Measurements from ENCODE around the gene DDR2.
A peak's percentile ranks its signal among the peaks of the same experiment; 100 is the strongest.

DDR2 gene

GRCh38 chr1:162756523-162756922 is 124.3 kb downstream of the DDR2 start:
- Histone ChIP-seq H2AK5ac (ENCODE audit: low read length, severe bottlenecking) (no peak overlapping the region), H3K18ac (ENCODE audit: low read depth in 1 of 2, low read length in 2 of 2) (no peak overlapping the region), H3K27ac (ENCODE audit: low read length, poor library complexity, severe bottlenecking) (no peak overlapping the region), H3K27me3 (ENCODE audit: control insufficient read depth in 1 of 2, insufficient read depth in 1 of 2, low read length in 2 of 2) (no peaks in the 10 kb centered on the region), H3K36me3 (ENCODE audit: control insufficient read depth in 1 of 2, insufficient read depth in 2 of 2, low read depth in 1 of 2, low read length in 2 of 2) (peaks cover 31 to 87% of the 10 kb centered on the region in 2 experiments), H4K91ac (ENCODE audit: low read length) (no peak overlapping the region), H3K4me3 (ENCODE audit: insufficient read depth in 1 of 2, low read depth in 1 of 2, low read length in 2 of 2) (no peak overlapping the region), H3K23ac (ENCODE audit: low read length in 2 of 2) (no peak overlapping the region), H3K4ac (ENCODE audit: low read depth in 1 of 2, low read length in 2 of 2) (no peak overlapping the region), H3K79me1 (replicated peaks; ENCODE audit: low read length, poor library complexity, severe bottlenecking) (peaks cover 4% of the 10 kb centered on the region), H2BK5ac (ENCODE audit: low read depth, low read length, poor library complexity, severe bottlenecking) (no peak overlapping the region), H3K4me1 (ENCODE audit: control insufficient read depth, insufficient read depth, low read depth, low read length) (no peaks in the 10 kb centered on the region), H3K14ac (ENCODE audit: low read length in 2 of 2) (no peak overlapping the region), H2BK120ac (ENCODE audit: low read depth, low read length) (no peak overlapping the region), H4K8ac (ENCODE audit: low read length) (no peak overlapping the region), H2BK15ac (ENCODE audit: low read depth, poor library complexity, severe bottlenecking) (no peak overlapping the region), H3K9ac (ENCODE audit: low read length) (peak overlapping the region; percentile 26), H2AFZ (ENCODE audit: low read depth, low read length) (no peak overlapping the region), H3K4me2 (ENCODE audit: low read length, poor library complexity, severe bottlenecking) (no peak overlapping the region), H2BK12ac (ENCODE audit: low read length in 2 of 2) (no peak overlapping the region), H3K9me3 (ENCODE audit: control insufficient read depth, low read length) (no peaks in the 10 kb centered on the region)
- no peak for DNase-seq
- 71% methylated on average over 4 of the region's 5 CpGs for WGBS

GRCh38 chr1:162757476-162757875 is 125.2 kb downstream of the DDR2 start:
- Histone ChIP-seq H3K4ac (ENCODE audit: low read depth in 1 of 2, low read length in 2 of 2) (no peak overlapping the region), H3K27me3 (ENCODE audit: control insufficient read depth in 1 of 2, insufficient read depth in 1 of 2, low read length in 2 of 2) (no peaks in the 10 kb centered on the region), H3K79me1 (replicated peaks; ENCODE audit: low read length, poor library complexity, severe bottlenecking) (peaks cover 4% of the 10 kb centered on the region), H3K18ac (ENCODE audit: low read depth in 1 of 2, low read length in 2 of 2) (no peak overlapping the region), H3K4me1 (ENCODE audit: control insufficient read depth, insufficient read depth, low read depth, low read length) (no peaks in the 10 kb centered on the region), H3K4me2 (ENCODE audit: low read length, poor library complexity, severe bottlenecking) (no peak overlapping the region), H3K27ac (ENCODE audit: low read length, poor library complexity, severe bottlenecking) (no peak overlapping the region), H2BK15ac (ENCODE audit: low read depth, poor library complexity, severe bottlenecking) (no peak overlapping the region), H3K9ac (ENCODE audit: low read length) (peak overlapping the region; percentile 26), H2BK120ac (ENCODE audit: low read depth, low read length) (no peak overlapping the region), H3K36me3 (ENCODE audit: control insufficient read depth in 1 of 2, insufficient read depth in 2 of 2, low read depth in 1 of 2, low read length in 2 of 2) (peaks cover 31 to 92% of the 10 kb centered on the region in 2 experiments), H2BK5ac (ENCODE audit: low read depth, low read length, poor library complexity, severe bottlenecking) (no peak overlapping the region), H4K91ac (ENCODE audit: low read length) (no peak overlapping the region), H3K9me3 (ENCODE audit: control insufficient read depth, low read length) (no peaks in the 10 kb centered on the region), H3K23ac (ENCODE audit: low read length in 2 of 2) (no peak overlapping the region), H2AK5ac (ENCODE audit: low read length, severe bottlenecking) (no peak overlapping the region), H2AFZ (ENCODE audit: low read depth, low read length) (no peak overlapping the region), H4K8ac (ENCODE audit: low read length) (no peak overlapping the region), H3K4me3 (ENCODE audit: insufficient read depth in 1 of 2, low read depth in 1 of 2, low read length in 2 of 2) (no peak overlapping the region), H3K14ac (ENCODE audit: low read length in 2 of 2) (no peak overlapping the region), H2BK12ac (ENCODE audit: low read length in 2 of 2) (no peak overlapping the region)
- no peak for DNase-seq
- WGBS: 79% methylated on average over 1 of the region's 1 CpG

- Histone ChIP-seq H4K8ac (ENCODE audit: low read length) (no peak overlapping the region), H3K27me3 (ENCODE audit: control insufficient read depth in 1 of 2, insufficient read depth in 1 of 2, low read length in 2 of 2) (no peaks in the 10 kb centered on the region), H2BK12ac (ENCODE audit: low read length in 2 of 2) (no peak overlapping the region), H3K9ac (ENCODE audit: low read length) (no peak overlapping the region), H3K36me3 (ENCODE audit: control insufficient read depth in 1 of 2, insufficient read depth in 2 of 2, low read depth in 1 of 2, low read length in 2 of 2) (peaks cover 12 to 93% of the 10 kb centered on the region in 2 experiments), H3K4ac (ENCODE audit: low read depth in 1 of 2, low read length in 2 of 2) (no peak overlapping the region), H2BK15ac (ENCODE audit: low read depth, poor library complexity, severe bottlenecking) (no peak overlapping the region), H3K79me1 (replicated peaks; ENCODE audit: low read length, poor library complexity, severe bottlenecking) (no peaks in the 10 kb centered on the region), H2AK5ac (ENCODE audit: low read length, severe bottlenecking) (no peak overlapping the region), H2BK5ac (ENCODE audit: low read depth, low read length, poor library complexity, severe bottlenecking) (no peak overlapping the region), H3K18ac (ENCODE audit: low read depth in 1 of 2, low read length in 2 of 2) (no peak overlapping the region), H2BK120ac (ENCODE audit: low read depth, low read length) (no peak overlapping the region), H3K4me1 (ENCODE audit: control insufficient read depth, insufficient read depth, low read depth, low read length) (no peaks in the 10 kb centered on the region), H4K91ac (ENCODE audit: low read length) (no peak overlapping the region), H3K23ac (ENCODE audit: low read length in 2 of 2) (no peak overlapping the region), H3K4me2 (ENCODE audit: low read length, poor library complexity, severe bottlenecking) (no peak overlapping the region), H3K27ac (ENCODE audit: low read length, poor library complexity, severe bottlenecking) (no peak overlapping the region), H3K4me3 (ENCODE audit: insufficient read depth in 1 of 2, low read depth in 1 of 2, low read length in 2 of 2) (no peak overlapping the region), H3K9me3 (ENCODE audit: control insufficient read depth, low read length) (no peaks in the 10 kb centered on the region), H2AFZ (ENCODE audit: low read depth, low read length) (no peak overlapping the region), H3K14ac (ENCODE audit: low read length in 2 of 2) (no peak overlapping the region)
- WGBS: 80% methylated on average over 1 of the region's 1 CpG
- DNase-seq: no peak
Observed at GRCh38 chr1:162765788-162766187, 133.5 kb downstream of the DDR2 start.

- no peaks in the 10 kb centered on the region for H3K79me1 ChIP-seq (replicated peaks; ENCODE audit: low read length, poor library complexity, severe bottlenecking)
- H2BK120ac ChIP-seq (ENCODE audit: low read depth, low read length): no peak overlapping the region
- H4K8ac ChIP-seq (ENCODE audit: low read length): no peak overlapping the region
- peaks cover 17 to 95% of the 10 kb centered on the region in 2 experiments for H3K36me3 ChIP-seq (ENCODE audit: control insufficient read depth in 1 of 2, insufficient read depth in 2 of 2, low read depth in 1 of 2, low read length in 2 of 2)
- no peak overlapping the region for H2BK15ac ChIP-seq (ENCODE audit: low read depth, poor library complexity, severe bottlenecking)
- H3K27ac ChIP-seq (ENCODE audit: low read length, poor library complexity, severe bottlenecking): no peak overlapping the region
- no peak overlapping the region for H3K18ac ChIP-seq (ENCODE audit: low read depth in 1 of 2, low read length in 2 of 2)
- H2BK12ac ChIP-seq (ENCODE audit: low read length in 2 of 2): no peak overlapping the region
- no peak overlapping the region for H3K23ac ChIP-seq (ENCODE audit: low read length in 2 of 2)
- no peak for DNase-seq
- H3K4me2 ChIP-seq (ENCODE audit: low read length, poor library complexity, severe bottlenecking): no peak overlapping the region
- no peaks in the 10 kb centered on the region for H3K4me1 ChIP-seq (ENCODE audit: control insufficient read depth, insufficient read depth, low read depth, low read length)
- no peak overlapping the region for H3K4ac ChIP-seq (ENCODE audit: low read depth in 1 of 2, low read length in 2 of 2)
- H2AK5ac ChIP-seq (ENCODE audit: low read length, severe bottlenecking): no peak overlapping the region
- H3K27me3 ChIP-seq (ENCODE audit: control insufficient read depth in 1 of 2, insufficient read depth in 1 of 2, low read length in 2 of 2): no peaks in the 10 kb centered on the region
- no peak overlapping the region for H3K4me3 ChIP-seq (ENCODE audit: insufficient read depth in 1 of 2, low read depth in 1 of 2, low read length in 2 of 2)
- no peak overlapping the region for H2BK5ac ChIP-seq (ENCODE audit: low read depth, low read length, poor library complexity, severe bottlenecking)
- 100% methylated on average over 1 of the region's 4 CpGs for WGBS
- peak overlapping the region; percentile 68 for H3K9ac ChIP-seq (ENCODE audit: low read length)
- no peak overlapping the region for H2AFZ ChIP-seq (ENCODE audit: low read depth, low read length)
- no peaks in the 10 kb centered on the region for H3K9me3 ChIP-seq (ENCODE audit: control insufficient read depth, low read length)
- H4K91ac ChIP-seq (ENCODE audit: low read length): no peak overlapping the region
- H3K14ac ChIP-seq (ENCODE audit: low read length in 2 of 2): no peak overlapping the region
Observed at GRCh38 chr1:162772571-162773154, 140.4 kb downstream of the DDR2 start.
